A549 (cell line): ENCODE data around the gene GLCE.

Experiments used
- JUNB ChIP-seq: fragments of >200 bp; sonication (Bioruptor Twin); formaldehyde crosslinking; IDR thresholded peaks from 2 replicates; pipeline ENCODE4 v1.6.1; 2016
- NR3C1 ChIP-seq: fragments of >200 bp; sonication (Bioruptor Twin); formaldehyde crosslinking; IDR thresholded peaks from 3 replicates; pipeline ENCODE4 v1.6.1; 2017
- POLR2A ChIP-seq: IDR thresholded peaks from 2 replicates; pipeline ENCODE4 v1.6.1; 2012; ENCODE audit warnings: mild to moderate bottlenecking, low read length
- SMC3 ChIP-seq: fragments of >200 bp; sonication (Bioruptor Twin); formaldehyde crosslinking; IDR thresholded peaks from 3 replicates; pipeline ENCODE4 v1.6.1; 2018; ENCODE audit warnings: inconsistent platforms
- TF ChIP-seq, protein P1 (sequence below): fragments of 150-350 bp; IDR thresholded peaks from 2 replicates; pipeline ENCODE4 v1.6.1; 2014; ENCODE audit warnings: low read depth, mild to moderate bottlenecking, low read length
- TF ChIP-seq, protein P2 (sequence below): fragments of >200 bp; sonication (Bioruptor Twin); formaldehyde crosslinking; IDR thresholded peaks from 3 replicates; pipeline ENCODE4 v1.5.1; 2016
- TF ChIP-seq, protein P3 (sequence below): fragments of 200-600 bp; sonication (generic); IDR thresholded peaks from 2 replicates; pipeline ENCODE4 v1.6.1; 2016; ENCODE audit warnings: antibody characterized with exemption, mild to moderate bottlenecking, moderate library complexity

DNA sequence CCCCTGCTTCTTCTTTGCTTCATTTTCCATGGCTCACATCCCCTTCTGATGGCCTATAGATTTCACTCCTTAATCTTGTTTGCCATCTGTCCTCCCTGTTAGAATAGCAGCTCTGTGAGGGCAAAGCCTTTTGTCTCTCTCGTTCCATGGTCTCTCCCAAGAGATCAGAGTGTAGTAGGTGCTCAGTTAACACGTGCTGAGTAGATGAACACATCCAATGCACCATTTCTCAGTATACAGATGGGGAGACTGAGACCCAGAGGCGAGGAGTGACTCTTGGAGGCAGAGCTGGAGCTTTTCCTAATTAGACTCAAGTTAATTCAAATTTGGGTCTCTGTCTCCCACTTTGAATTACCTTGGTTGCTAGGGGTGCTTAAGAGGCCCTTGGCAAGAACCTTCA, 142.5 kb downstream of the GLCE start:
- TF ChIP-seq, protein P1, sequence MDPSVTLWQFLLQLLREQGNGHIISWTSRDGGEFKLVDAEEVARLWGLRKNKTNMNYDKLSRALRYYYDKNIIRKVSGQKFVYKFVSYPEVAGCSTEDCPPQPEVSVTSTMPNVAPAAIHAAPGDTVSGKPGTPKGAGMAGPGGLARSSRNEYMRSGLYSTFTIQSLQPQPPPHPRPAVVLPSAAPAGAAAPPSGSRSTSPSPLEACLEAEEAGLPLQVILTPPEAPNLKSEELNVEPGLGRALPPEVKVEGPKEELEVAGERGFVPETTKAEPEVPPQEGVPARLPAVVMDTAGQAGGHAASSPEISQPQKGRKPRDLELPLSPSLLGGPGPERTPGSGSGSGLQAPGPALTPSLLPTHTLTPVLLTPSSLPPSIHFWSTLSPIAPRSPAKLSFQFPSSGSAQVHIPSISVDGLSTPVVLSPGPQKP, result no peak
- TF ChIP-seq, protein P2, sequence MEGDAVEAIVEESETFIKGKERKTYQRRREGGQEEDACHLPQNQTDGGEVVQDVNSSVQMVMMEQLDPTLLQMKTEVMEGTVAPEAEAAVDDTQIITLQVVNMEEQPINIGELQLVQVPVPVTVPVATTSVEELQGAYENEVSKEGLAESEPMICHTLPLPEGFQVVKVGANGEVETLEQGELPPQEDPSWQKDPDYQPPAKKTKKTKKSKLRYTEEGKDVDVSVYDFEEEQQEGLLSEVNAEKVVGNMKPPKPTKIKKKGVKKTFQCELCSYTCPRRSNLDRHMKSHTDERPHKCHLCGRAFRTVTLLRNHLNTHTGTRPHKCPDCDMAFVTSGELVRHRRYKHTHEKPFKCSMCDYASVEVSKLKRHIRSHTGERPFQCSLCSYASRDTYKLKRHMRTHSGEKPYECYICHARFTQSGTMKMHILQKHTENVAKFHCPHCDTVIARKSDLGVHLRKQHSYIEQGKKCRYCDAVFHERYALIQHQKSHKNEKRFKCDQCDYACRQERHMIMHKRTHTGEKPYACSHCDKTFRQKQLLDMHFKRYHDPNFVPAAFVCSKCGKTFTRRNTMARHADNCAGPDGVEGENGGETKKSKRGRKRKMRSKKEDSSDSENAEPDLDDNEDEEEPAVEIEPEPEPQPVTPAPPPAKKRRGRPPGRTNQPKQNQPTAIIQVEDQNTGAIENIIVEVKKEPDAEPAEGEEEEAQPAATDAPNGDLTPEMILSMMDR, result no peak
- TF ChIP-seq SMC3, result no peak
- TF ChIP-seq NR3C1, result no peak
- TF ChIP-seq JUNB, result no peak
- no peak for TF ChIP-seq POLR2A
- TF ChIP-seq, protein P3, sequence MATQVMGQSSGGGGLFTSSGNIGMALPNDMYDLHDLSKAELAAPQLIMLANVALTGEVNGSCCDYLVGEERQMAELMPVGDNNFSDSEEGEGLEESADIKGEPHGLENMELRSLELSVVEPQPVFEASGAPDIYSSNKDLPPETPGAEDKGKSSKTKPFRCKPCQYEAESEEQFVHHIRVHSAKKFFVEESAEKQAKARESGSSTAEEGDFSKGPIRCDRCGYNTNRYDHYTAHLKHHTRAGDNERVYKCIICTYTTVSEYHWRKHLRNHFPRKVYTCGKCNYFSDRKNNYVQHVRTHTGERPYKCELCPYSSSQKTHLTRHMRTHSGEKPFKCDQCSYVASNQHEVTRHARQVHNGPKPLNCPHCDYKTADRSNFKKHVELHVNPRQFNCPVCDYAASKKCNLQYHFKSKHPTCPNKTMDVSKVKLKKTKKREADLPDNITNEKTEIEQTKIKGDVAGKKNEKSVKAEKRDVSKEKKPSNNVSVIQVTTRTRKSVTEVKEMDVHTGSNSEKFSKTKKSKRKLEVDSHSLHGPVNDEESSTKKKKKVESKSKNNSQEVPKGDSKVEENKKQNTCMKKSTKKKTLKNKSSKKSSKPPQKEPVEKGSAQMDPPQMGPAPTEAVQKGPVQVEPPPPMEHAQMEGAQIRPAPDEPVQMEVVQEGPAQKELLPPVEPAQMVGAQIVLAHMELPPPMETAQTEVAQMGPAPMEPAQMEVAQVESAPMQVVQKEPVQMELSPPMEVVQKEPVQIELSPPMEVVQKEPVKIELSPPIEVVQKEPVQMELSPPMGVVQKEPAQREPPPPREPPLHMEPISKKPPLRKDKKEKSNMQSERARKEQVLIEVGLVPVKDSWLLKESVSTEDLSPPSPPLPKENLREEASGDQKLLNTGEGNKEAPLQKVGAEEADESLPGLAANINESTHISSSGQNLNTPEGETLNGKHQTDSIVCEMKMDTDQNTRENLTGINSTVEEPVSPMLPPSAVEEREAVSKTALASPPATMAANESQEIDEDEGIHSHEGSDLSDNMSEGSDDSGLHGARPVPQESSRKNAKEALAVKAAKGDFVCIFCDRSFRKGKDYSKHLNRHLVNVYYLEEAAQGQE, result no peak
